ENCODE data around the gene CORO6. TPM values are rescaled to one million over a fixed set of nuclear protein-coding genes. Genes with fewer than 3 reads are reported as not detected.

CORO6 gene
- total RNA-seq (1 to 10 TPM; 2.8 to 3.3 TPM), total RNA-seq (0.46 to 29.3 (median 5.0) reads per million in 172 experiments)
- polyA plus RNA-seq (2013, experiment 1 of 2) = 0.94 TPM
- 3.0 TPM for polyA plus RNA-seq (2013, experiment 2 of 2)

GRCh38 chr17:29622337-29623282 lies at the start of gene CORO6:
Gene CORO6, minus strand, starts transcription at chr17:29622912. Its CDS starts 1,491 bp downstream, at chr17:29621421.
- no peak for TF ChIP-seq CTCF (IDR thresholded peaks at IDR 0.05)
- Mint-ChIP-seq H3K9me3 (no peaks in the 10 kb centered on the region), H3K4me1 (ENCODE audit: low read depth) (peaks cover 37% of the 10 kb centered on the region), H3K4me3 (peak within 1 kb of the TSS; percentile 84), H3K27ac (peak within 1 kb of the TSS; percentile 13), H3K27me3 (no peaks in the 10 kb centered on the region), H3K36me3 (ENCODE audit: low read depth) (no peaks in the 10 kb centered on the region)
- peaks cover 36% of the 10 kb centered on the region for H3K4me1 ChIP-seq (ENCODE audit: insufficient read depth, low read length)
- ATAC-seq (ENCODE audit: poor library complexity) (peak; percentile 65), DNase-seq (peak; percentile 47 to 82 (median 62))
- H3K4me3 ChIP-seq (ENCODE audit: low read length) = peak within 1 kb of the TSS; percentile 69
- POLR2A ChIA-PET = interaction anchor here (0.8 to 1.4 kb wide), 3 partner anchors 138 to 307 kb away, joined by 3 to 4 read pairs (median 3); partner anchors contain the start of gene SSH2
- intact Hi-C loops (cut with DNase I, micrococcal nuclease) = no loop called here
- no peaks in the 10 kb centered on the region for H3K9me3 ChIP-seq (ENCODE audit: control insufficient read depth in 1 of 2, insufficient read depth in 1 of 2, low read length in 2 of 2)
- H3K27ac ChIP-seq (ENCODE audit: low read depth in 1 of 2, low read length in 2 of 2) = no peak within 1 kb of the TSS
- H3K36me3 ChIP-seq (ENCODE audit: insufficient read depth, low read length) = peaks cover 6% of the 10 kb centered on the region
- CTCF ChIA-PET = interaction anchor here (0.6 to 3.8 kb wide), 3 partner anchors 9 to 162 kb away, joined by 3 to 16 read pairs (median 4); no protein-coding TSS in a partner anchor
- no peaks in the 10 kb centered on the region for H3K27me3 ChIP-seq (ENCODE audit: control insufficient read depth in 1 of 2, insufficient read depth in 2 of 2, low read length in 2 of 2)

GRCh38 chr17:29671661-29672060 lies 48.9 kb upstream of the CORO6 start:
- Histone ChIP-seq H3K4me3 (ENCODE audit: low read length) (no peak overlapping the region), H3K27ac (ENCODE audit: low read depth in 1 of 2, low read length in 2 of 2) (no peak overlapping the region), H3K9me3 (ENCODE audit: control insufficient read depth in 1 of 2, insufficient read depth in 1 of 2, low read length in 2 of 2) (no peaks in the 10 kb centered on the region), H3K4me1 (ENCODE audit: insufficient read depth, low read length) (no peaks in the 10 kb centered on the region), H3K36me3 (ENCODE audit: insufficient read depth, low read length) (peaks cover 90% of the 10 kb centered on the region), H3K27me3 (ENCODE audit: control insufficient read depth in 1 of 2, insufficient read depth in 2 of 2, low read length in 2 of 2) (no peaks in the 10 kb centered on the region)
- Mint-ChIP-seq H3K4me1 (ENCODE audit: low read depth) (peaks cover 25% of the 10 kb centered on the region), H3K27me3 (no peaks in the 10 kb centered on the region), H3K36me3 (ENCODE audit: low read depth) (peaks cover 91% of the 10 kb centered on the region), H3K4me3 (no peak overlapping the region), H3K27ac (no peak overlapping the region), H3K9me3 (no peaks in the 10 kb centered on the region)
- ATAC-seq (ENCODE audit: poor library complexity) (no peak), DNase-seq (no peak)
- POLR2A ChIA-PET = interaction anchor here (1.2 kb wide), 1 partner anchor 33 kb away, joined by 5 read pairs; no protein-coding TSS in a partner anchor
- no peak for TF ChIP-seq CTCF (IDR thresholded peaks at IDR 0.05)
- intact Hi-C loops (cut with DNase I, micrococcal nuclease) = no loop called here
- CTCF ChIA-PET = no interaction called here

GRCh38 chr17:29669266-29669665 lies 46.6 kb upstream of the CORO6 start:
- H3K36me3 Mint-ChIP-seq (ENCODE audit: low read depth) = peaks cover 91% of the 10 kb centered on the region
- Histone ChIP-seq H3K4me3 (ENCODE audit: low read length) (no peak overlapping the region), H3K36me3 (ENCODE audit: insufficient read depth, low read length) (peaks cover 92% of the 10 kb centered on the region), H3K27ac (ENCODE audit: low read depth in 1 of 2, low read length in 2 of 2) (no peak overlapping the region), H3K27me3 (ENCODE audit: control insufficient read depth in 1 of 2, insufficient read depth in 2 of 2, low read length in 2 of 2) (no peaks in the 10 kb centered on the region), H3K4me1 (ENCODE audit: insufficient read depth, low read length) (no peaks in the 10 kb centered on the region), H3K9me3 (ENCODE audit: control insufficient read depth in 1 of 2, insufficient read depth in 1 of 2, low read length in 2 of 2) (no peaks in the 10 kb centered on the region)
- H3K27ac Mint-ChIP-seq = no peak overlapping the region
- no peaks in the 10 kb centered on the region for H3K27me3 Mint-ChIP-seq
- no peak for DNase-seq
- no peaks in the 10 kb centered on the region for H3K9me3 Mint-ChIP-seq
- TF ChIP-seq CTCF (IDR thresholded peaks at IDR 0.05) = no peak
- no peak overlapping the region for H3K4me3 Mint-ChIP-seq
- H3K4me1 Mint-ChIP-seq (ENCODE audit: low read depth) = peaks cover 21% of the 10 kb centered on the region
- no peak for ATAC-seq (ENCODE audit: poor library complexity)
- ChIA-PET CTCF (no interaction called here), POLR2A (interaction anchor here (0.6 kb wide), 1 partner anchor 13 kb away, joined by 3 read pairs; no protein-coding TSS in a partner anchor)
- intact Hi-C loops (cut with DNase I, micrococcal nuclease) = loop anchor here in 1 of 2 experiments (10.0 kb wide), 1 partner anchor 426 kb away; no protein-coding TSS in a partner anchor
